Ishikawa (cell line): Measurements from ENCODE around the gene ANKRD66.

Experiments used
- CEBPB ChIP-seq: IDR thresholded peaks from 2 replicates; pipeline ENCODE4 v1.6.1; 2012
- CREB1 ChIP-seq: IDR thresholded peaks from 2 replicates; pipeline ENCODE4 v1.6.1; 2012; ENCODE audit warnings: low read depth
- EGR1 ChIP-seq: IDR thresholded peaks from 2 replicates; pipeline ENCODE4 v1.6.1; 2012
- EP300 ChIP-seq: IDR thresholded peaks from 2 replicates; pipeline ENCODE4 v1.6.1; 2012; ENCODE audit warnings: borderline replicate concordance
- FOXM1 ChIP-seq: IDR thresholded peaks from 2 replicates; pipeline ENCODE4 v1.6.1; 2012; ENCODE audit warnings: low read depth, borderline replicate concordance
- RAD21 ChIP-seq: IDR thresholded peaks from 2 replicates; pipeline ENCODE4 v1.6.1; 2012; ENCODE audit warnings: low read depth
- TAF1 ChIP-seq: IDR thresholded peaks from 2 replicates; pipeline ENCODE4 v1.6.1; 2012; ENCODE audit warnings: low read depth, mild to moderate bottlenecking
- TEAD4 ChIP-seq: IDR thresholded peaks from 2 replicates; pipeline ENCODE4 v1.6.1; 2012
- YY1 ChIP-seq: IDR thresholded peaks from 2 replicates; pipeline ENCODE4 v1.6.1; 2012; ENCODE audit warnings: low read depth
- TF ChIP-seq, protein P1 (sequence below): IDR thresholded peaks from 2 replicates; pipeline ENCODE4 v1.6.1; 2012
- TF ChIP-seq, protein P2 (sequence below): IDR thresholded peaks from 2 replicates; pipeline ENCODE4 v1.6.1; 2012
- TF ChIP-seq, protein P3 (sequence below): IDR thresholded peaks from 2 replicates; pipeline ENCODE4 v1.6.1; 2012; ENCODE audit warnings: low read depth, mild to moderate bottlenecking

DNA sequence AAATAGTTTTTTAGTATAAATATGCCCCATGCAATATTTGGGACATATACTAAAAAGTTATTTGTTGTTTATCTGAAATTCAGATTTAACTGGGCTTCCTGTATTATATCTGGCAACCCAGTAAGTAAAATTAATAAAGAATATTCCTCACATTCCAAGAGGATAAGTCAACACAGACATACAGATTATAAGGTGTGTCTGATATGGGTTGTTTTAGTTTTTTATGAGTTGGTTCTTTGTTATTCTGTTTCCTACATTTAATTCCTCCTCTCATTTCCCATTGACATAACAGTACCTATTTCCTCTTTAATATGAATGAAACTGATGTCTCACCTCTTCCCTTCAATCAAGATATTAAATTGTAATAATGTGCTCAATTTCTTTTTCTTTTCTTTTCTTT is 9.8 kb upstream of the ANKRD66 start:
- TF ChIP-seq RAD21 (no peak), CEBPB (no peak), EP300 (no peak), TAF1 (no peak), CREB1 (no peak), TEAD4 (no peak), FOXM1 (no peak), YY1 (no peak), EGR1 (no peak)
- TF ChIP-seq, protein P1, sequence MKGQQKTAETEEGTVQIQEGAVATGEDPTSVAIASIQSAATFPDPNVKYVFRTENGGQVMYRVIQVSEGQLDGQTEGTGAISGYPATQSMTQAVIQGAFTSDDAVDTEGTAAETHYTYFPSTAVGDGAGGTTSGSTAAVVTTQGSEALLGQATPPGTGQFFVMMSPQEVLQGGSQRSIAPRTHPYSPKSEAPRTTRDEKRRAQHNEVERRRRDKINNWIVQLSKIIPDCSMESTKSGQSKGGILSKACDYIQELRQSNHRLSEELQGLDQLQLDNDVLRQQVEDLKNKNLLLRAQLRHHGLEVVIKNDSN, result no peak
- TF ChIP-seq, protein P2, sequence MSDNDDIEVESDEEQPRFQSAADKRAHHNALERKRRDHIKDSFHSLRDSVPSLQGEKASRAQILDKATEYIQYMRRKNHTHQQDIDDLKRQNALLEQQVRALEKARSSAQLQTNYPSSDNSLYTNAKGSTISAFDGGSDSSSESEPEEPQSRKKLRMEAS, result no peak
- TF ChIP-seq, protein P3, sequence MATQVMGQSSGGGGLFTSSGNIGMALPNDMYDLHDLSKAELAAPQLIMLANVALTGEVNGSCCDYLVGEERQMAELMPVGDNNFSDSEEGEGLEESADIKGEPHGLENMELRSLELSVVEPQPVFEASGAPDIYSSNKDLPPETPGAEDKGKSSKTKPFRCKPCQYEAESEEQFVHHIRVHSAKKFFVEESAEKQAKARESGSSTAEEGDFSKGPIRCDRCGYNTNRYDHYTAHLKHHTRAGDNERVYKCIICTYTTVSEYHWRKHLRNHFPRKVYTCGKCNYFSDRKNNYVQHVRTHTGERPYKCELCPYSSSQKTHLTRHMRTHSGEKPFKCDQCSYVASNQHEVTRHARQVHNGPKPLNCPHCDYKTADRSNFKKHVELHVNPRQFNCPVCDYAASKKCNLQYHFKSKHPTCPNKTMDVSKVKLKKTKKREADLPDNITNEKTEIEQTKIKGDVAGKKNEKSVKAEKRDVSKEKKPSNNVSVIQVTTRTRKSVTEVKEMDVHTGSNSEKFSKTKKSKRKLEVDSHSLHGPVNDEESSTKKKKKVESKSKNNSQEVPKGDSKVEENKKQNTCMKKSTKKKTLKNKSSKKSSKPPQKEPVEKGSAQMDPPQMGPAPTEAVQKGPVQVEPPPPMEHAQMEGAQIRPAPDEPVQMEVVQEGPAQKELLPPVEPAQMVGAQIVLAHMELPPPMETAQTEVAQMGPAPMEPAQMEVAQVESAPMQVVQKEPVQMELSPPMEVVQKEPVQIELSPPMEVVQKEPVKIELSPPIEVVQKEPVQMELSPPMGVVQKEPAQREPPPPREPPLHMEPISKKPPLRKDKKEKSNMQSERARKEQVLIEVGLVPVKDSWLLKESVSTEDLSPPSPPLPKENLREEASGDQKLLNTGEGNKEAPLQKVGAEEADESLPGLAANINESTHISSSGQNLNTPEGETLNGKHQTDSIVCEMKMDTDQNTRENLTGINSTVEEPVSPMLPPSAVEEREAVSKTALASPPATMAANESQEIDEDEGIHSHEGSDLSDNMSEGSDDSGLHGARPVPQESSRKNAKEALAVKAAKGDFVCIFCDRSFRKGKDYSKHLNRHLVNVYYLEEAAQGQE, result no peak
